Right hindlimb (tissue), 1 donor: ENCODE results near the gene CNOT6.
"Not testable (repeated sequence)": the region's sequence is repeated elsewhere in the genome, so short reads cannot be mapped to it uniquely, and the experiment has no call there.

Experiments
- DNase-seq: peaks from one replicate; pipeline ENCODE4 v3.0.0-alpha.2; 2018

The CNOT6 gene

DNA sequence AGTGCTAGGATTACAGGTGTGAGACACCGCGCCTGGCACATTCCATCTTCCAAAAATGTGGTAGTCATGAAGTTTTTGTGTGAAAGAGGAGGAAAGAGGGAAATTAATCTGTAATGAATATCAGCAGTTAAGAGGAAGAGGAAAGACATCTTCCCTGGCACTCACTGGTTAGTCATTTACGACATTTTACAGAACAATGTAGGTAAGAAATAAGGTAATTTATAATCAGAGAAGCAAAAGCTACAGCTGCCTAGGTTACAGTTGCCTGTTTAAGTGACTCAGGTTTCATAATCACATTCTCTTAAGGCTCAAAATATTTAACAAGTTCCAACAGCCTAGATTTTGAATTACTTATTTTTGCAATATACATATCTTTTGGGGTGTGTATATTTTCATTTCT, 26.9 kb downstream of the CNOT6 start:
- no peak for DNase-seq

DNA sequence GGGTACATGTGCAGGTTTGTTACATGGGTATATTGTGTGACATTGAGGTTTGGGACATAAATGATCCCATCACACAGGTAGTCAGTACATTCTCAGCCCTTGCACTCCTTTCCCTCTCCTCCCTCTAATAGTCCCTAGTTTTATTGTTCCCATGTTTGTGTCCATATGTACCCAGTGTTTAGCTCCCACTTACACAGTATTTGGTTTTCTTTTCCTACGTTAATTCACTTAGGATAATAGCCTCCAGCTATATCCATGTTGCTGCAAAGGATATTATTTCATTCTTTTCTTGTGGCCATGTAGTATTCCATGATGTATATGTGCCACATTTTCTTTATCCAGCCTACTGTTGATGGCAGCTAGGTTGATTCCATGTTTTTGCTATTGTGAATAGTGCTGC, 27.4 kb downstream of the CNOT6 start:
- DNase-seq, result no peak

DNA sequence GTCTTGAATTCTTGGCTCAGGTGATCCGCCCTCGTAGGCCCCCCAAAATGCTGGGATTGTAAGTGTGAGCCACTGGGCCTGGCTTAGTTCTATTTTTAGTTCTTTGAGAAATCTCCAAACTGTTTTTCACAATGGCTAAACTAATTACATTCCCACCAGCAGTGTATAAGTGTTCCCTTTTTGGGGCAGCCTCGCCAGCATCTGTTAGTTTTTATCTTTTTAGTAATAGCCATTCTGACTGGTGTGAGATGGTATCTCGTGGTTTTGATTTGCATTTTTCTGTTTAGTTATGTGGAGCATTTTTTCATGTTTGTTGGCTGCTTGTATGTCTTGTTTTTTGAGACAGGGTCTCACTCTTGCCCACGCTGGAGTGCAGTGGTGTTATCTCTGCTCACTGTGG, 28.2 kb downstream of the CNOT6 start:
- no peak for DNase-seq

DNA sequence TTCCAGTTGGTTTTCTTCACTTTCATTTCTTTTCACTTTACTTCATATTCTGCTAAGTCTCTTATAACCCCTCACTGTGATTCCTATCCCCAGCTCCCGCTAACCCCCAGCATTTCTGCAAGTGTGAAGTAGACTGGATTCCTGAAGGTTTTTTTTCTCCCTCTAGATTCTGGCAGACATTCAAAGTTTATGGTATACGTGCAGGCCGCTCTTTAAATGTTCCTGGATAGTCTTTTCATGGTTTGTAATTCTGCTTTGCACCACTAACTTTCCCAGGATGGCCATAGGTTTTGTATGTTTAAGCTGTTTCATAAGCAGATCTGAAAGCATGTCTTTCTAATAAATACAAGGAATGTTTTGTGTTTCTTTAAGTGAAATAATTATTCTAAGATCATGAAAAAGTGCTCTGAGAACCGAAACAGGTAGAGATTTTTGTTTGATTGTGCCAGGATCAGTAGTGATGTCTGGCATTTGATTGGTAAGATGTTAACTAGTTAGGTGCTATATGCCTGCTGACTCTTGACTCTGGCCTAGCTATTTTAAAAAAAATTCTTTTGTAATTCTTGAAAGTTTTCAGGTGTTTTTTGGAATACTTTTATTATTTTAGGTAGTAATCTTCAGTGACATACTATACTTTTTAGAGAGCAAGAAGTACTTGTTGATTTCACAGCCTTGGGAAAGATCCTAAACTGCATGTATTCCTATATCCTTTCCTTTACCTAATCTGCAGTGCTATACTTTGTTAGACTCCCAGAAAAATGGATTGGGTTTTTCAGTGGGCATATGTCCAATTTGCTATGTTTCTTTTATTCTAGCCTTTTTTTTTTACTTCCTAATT, 29.7 kb downstream of the CNOT6 start:
- peak; percentile 36 for DNase-seq

DNA sequence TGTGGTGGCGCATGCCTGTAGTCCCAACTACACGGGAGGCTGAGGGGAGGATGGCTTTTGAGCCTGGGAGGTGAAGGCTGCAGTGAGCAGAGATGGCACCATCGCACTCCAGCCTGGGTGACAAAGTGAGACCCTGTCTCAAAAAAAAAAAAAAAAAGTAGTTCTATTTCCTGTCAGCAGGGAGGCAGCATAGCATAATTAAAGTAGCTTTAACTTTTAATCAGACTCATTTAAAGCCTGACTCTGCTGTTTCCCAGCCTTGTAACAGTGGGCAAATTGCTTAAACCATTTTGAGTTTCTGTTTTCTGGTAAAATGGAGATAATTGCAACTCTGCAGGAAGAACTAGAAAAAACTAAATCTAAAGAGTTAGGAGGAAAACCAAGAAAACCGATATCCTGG, 31.2 kb downstream of the CNOT6 start:
- DNase-seq, result no peak

DNA sequence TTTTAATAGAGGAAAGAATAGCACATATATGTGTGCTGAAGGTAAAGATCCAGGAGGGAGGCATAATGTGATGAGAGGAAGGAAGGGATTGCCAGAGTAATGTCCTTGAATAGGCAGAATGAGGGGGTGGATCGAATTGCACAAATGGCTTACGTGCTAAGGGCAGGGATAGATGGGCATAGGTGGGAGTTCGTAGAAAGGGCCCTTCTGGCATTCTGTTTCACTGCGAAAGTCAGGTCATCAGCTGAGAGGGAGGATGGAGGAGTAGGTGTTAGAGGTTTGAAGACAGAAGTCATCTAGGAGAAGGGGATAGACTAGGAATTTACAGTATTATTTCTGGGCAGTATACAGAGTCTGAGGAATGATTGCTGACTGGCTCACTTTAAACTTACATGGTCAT, 32.1 kb downstream of the CNOT6 start:
- no peak for DNase-seq

DNA sequence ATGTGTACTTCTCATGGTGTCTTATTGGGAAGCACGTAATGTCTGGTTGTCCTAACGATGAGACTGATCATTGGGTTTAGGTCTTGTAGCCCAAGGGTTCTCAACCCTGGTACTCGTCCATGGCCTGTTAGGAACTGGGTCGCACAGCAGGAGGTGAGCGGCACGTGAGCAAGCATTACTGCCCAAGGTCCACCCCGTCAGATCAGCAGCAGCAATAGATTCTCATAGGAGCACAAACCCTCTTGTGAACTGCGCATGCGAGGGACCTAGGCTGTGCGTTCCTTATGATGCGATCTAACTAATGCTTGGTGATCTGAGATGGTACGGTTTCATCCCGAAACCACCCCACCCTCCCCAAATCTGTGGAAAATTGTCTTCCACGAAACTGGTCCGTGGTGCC, 33.5 kb downstream of the CNOT6 start:
- no peak for DNase-seq

DNA sequence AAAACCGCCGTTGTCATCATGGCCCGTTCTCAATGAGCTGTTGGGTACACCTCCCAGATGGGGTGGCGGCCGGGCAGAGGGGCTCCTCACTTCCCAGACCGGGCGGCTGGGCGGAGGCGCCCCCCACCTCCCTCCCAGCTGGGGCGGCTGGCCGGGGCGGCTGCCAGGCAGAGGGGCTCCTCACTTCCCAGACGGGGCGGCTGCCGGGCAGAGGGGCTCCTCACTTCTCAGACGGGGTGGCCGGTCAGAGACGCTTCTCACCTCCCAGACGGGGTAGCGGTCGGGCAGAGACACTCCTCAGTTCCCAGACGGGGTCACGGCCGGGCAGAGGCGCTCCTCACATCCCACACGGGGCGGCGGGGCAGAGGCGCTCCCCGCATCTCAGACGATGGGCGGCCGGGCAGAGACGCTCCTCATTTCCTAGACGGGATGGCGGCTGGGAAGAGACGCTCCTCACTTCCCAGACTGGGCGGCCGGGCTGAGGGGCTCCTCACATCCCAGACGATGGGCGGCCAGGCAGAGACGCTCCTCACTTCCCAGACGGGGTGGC, 36.9 kb downstream of the CNOT6 start:
- not testable (repeated sequence) for DNase-seq

DNA sequence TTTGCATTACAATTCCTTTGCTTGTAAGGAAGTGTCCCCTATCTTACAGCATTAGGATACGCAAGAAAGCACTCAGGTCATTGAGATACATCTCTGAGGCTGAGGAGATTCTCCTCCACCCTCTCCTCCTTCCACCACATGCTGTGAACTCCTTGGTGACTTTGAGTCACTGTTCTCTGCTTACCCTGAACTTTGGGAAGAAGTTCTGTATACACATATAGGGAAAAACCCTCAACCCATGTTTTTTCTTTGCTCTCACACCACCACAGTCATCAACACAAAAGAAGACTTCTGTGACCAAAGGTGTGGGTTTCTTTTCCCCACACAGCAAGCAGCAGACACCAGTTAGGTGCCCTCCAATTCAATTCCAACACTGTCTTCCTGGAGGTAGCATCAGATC, 38.1 kb downstream of the CNOT6 start:
- DNase-seq, result no peak

DNA sequence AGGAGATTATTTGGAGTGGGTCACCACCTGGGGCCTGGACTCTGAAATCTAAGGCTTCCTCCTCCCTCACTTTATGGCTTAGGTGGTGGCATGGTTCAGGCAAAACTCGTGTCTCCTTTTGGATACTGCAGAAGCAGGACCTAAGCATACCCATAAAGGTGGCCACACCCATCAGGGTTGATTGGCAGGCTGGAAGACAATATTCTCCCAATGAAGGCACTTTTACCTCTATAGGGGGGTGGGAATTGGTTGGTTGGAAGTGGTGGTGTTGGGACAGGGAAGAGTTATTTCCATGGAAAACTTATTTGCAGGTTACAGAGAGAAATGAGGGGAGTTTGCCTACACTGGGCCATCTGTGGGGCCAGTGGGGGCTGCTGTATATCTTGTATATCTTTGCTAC, 39.7 kb downstream of the CNOT6 start:
- no peak for DNase-seq

DNA sequence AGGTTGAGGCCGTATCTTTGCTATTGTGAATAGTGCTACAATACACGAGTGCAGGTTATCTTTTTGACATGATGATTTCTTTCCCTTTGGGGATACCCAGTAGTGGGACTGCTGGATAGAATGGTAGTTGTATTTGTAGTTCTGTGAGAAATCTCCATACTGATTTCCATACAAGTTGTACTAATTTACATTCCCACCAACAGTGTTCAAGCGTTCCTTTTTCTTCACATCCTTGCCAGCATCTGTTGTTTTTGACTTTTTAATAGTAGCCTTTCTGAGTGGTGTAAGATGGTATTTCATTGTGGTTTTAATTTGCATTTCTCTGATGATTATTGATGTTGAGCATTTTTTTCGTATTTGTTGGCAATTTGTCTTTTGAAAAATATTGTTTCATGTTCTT, 41.4 kb downstream of the CNOT6 start:
- DNase-seq, result no peak

DNA sequence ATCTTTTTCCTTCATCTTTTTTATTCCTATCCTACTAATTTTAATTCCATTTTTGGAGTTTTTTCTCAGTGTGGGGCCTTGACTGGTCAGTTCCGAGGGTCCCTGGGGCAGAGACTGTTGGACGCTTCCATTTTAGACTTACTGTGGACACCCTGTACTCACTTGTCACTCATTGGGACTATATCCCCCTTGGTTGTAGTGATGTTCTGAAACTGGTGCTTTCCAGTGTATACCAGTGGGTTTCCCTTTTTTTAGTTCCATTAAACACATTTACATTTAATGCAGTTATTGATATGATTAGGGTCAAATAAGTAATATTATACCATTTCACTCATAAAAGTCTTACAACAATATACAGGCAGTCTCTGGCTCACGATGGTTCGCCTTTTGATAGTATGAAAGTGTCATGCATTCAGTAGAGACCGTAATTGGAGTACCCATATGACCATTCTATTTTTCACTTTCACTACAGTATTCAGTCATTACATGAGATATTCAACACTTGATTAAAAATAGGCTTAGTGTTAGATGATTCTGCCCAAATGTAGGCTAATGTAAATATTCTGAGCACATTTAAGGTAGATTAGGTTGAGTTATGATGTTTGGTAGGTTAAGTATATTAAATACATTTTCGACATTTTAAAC, 46.0 kb downstream of the CNOT6 start:
- no peak for DNase-seq

DNA sequence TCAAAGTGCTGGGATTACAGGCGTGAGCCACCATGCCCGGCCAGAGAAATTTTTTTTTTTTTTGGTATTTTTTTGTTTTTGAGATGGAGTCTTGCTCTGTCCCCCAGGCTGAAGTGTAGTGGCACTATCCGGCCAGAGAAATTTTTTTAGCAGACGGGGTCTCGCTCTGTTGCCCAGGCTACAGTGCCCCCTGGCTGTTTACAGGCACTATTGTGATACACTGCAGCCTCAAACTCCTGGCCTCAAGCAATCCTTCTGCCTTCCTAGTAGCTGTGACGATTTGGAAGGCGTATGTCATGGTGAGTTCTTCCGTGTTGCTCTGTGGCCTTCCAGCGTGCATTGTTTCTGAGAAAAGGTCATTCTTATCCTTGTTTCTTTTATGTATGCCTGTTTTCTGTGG, 47.5 kb downstream of the CNOT6 start:
- no peak for DNase-seq

DNA sequence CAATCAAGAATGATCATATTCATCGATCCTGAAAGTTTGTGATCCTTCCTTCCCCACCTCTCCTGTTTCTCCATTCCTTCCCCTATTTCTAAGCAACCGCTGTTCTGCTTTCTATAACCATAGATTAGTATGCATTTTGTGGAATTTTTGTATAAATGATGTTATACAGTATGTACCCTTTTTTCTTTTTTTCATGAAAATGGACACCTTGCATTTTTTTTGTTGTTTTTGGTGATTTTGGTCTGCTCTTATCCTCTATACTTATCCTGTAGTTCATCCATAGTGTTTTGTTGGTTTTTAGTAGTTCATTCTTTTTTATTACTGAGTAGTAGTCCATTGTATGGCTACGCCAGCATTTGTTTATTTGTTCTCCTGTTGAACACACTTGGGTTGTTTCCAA, 51.1 kb downstream of the CNOT6 start:
- DNase-seq, result no peak

DNA sequence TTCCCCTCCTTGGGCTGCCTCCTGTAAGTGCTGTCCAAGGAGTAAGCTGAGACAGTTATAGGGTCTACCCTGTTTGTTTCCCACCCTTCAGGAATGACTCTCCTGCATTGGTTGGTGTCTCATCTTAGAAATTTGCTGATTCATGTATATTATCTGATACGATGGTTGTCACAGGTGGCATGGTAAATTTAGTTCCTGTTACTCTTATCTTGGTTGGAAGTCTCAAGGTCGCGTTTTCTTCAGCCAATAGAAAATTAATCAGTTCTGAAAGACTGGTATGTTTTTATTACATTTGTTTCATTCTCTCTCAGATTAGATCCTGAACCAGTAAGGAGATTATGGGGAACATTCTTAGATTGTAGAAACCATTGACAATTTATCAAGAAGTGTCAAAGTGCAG, 54.4 kb downstream of the CNOT6 start:
- DNase-seq, result no peak

DNA sequence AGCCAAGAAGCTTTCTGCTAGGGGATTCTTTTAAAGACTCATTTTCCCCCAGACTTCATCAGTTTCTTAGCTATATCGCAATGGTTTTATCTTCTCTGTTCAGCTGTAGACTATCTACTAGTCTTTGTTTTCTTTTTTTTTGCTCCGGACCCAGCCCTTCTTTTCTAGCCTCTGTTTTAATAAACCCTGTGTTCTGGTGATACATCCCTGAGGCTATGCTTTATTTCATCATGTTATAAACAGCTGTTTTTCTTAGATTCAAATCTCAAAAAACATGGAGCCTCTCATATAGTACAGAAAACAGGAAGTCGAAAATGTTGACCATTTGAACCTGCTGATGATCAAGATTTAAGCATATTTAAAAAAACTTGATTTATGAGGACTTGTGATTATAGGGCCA, 59.4 kb downstream of the CNOT6 start:
- no peak for DNase-seq

DNA sequence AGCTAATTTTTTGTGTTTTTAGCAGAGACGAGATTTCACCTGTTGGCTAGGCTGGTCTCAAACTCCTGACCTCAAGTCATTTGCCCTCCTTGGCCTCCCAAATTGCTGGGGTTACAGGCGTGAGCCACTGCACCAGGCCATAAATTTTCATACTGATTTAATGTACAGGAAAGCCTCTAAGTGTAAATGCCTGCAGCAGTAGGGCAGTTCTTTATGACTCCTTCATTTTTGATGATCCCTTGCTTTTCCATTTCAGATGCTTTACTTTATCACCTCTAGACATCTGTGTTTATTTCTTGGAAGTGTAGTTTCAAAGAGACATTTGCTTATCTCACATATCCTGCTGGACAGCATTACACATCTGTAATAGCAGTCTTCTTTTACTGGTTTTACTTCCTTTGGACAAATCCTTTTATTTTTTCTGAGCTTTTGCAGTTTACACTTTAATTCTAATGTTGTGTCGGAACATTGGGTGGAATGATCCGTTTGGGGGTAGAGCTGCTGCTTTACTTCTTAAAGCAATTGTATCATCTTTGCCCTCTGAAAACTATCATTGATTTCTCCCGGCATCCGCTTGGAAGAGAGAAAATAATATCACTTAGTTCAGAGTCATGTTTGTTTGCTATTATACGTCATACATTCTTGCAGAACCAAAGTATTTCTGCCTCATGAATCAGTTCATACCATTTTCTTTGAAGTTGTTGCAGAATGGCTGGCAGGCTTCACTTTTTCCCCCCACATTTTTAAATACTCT, 61.2 kb downstream of the CNOT6 start:
- DNase-seq, result no peak

DNA sequence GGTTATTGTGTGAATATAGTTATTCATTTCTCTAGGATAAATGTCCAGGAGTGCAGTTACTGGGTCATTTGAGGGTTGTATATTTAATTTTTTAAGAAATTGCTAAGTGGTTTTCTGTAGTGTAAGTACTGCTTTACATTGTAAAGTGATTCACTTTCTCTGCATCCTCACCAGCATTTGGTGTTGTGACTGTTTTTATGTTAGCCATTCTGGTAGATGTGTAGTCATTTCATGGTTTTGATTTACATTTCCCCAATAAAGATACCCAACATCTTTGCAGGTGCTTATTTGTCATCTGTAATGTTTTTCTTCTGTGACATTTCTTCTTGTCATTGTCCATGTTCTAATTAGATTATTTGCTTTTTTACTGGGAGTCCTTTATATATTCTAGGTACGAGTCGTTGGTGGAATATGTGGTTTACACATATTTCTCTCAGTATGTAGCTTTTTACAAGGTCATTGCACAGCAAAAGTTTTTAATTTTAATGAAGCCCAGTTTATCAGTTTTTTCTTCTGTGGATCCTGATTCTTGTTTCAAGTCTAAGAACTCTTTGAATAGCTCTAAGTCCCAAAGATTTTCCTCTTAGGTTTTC, 63.1 kb downstream of the CNOT6 start:
- no peak for DNase-seq

DNA sequence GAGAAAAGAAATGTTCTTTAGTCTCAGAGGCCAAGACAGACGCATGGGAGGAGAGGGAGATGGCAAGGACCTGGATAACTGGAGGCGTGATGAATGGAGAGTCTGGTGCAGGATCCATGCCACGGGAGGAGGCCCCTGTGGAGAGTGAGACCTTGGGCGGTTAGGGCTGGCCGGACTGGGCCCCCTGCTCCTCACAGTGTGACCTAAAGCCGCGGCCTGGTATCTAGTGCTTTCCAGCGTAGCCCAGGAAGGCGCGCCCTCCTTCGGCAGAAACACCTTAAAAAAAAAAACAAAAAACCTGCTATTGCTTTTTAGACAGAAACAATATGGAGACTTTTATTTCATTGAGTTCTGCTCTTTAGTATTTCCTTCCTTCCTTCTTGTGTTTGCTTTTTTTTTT, 64.1 kb downstream of the CNOT6 start:
- DNase-seq, result no peak

DNA sequence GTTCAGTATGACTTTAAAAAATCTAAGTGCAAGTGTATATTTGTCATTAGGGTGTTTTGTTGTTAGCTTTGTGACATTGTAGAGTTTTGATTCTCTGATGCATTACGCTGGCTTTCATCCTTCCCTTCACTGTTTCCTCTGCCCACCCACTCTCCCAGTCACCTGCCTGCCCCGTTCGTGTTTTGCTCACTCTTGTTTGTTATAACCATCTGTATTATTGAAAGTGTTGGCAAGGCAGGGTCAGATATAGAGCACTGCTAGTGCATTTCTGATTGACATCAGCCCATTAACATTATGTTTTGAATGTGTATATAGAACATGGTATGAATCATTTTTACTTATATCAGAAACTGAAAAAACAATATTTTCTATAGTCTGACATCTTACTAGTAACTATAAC, 69.8 kb downstream of the CNOT6 start:
- no peak for DNase-seq

DNA sequence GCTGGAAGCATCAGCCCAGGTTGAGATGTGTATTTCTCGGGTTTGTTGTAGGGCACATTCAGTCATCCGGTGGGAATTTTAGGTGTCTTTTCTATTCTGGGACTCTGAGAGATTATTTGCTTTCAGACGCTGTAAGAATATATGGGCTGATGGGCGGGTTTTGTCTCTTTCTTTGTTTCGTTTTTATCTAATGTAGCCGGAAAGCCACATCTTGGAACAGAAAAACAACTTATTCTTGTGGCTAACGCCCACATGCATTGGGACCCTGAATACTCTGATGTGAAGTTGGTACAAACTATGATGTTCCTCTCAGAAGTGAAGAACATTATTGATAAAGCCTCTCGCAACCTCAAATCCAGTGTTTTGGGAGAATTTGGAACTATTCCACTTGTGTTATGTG, 74.7 kb downstream of the CNOT6 start:
- DNase-seq, result no peak

DNA sequence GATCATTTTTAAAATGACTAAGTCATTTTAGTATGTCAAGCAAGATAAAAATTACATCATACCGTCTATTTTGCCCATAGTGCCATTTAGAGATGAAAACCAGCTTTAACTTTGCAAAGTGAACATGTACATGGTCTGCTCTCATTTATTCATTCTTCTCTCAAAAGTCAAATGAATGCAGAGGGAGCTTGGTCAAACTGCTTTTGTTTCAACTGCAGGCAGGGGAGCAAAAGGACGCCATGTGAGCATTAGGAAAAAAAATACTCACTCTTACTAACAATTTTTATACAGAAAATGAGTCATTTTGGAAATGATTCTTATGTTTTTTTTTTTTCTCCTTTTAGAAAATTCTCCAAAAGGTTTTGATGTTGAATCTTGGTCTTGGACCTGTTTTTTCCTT, 81.4 kb downstream of the CNOT6 start:
- no peak for DNase-seq

DNA sequence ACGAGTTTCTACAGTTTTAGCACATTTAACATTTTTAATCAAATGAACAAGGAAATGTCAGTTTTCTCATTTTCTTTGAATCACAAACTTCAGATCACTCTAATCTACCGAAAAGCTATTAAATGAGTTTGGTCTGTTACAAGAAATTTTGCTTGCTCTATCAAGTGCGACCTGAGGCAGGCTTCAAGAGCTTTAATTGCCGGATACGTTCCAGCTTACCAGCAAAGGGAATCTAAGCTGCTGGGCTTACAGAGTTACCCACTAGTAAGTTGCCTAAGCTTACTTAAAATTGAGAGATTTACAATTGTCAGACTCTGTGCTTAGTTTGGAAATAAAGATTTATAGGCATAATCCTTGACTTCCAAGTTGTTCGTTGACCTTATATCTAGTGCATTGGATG, 86.5 kb downstream of the CNOT6 start:
- DNase-seq, result no peak
